ENCODE measurements around the gene L3MBTL4. TPM values are rescaled to one million over a fixed set of nuclear protein-coding genes. Genes with fewer than 3 reads are reported as not detected.
A peak's percentile ranks its signal among the peaks of the same experiment; 100 is the strongest.

L3MBTL4 gene
- total and polyA plus RNA-seq, 8 donors: 2.5 to 15.1 (median 6.4) TPM

- intact Hi-C loops (cut with DNase I): no loop called here
- no peak for ATAC-seq
- no peaks in the 10 kb centered on the region for H3K27me3 ChIP-seq
- TF ChIP-seq CTCF (IDR thresholded peaks at IDR 0.05): no peak
- no peaks in the 10 kb centered on the region for H3K36me3 ChIP-seq
- no peak overlapping the region for H3K4me3 ChIP-seq
- FAIRE-seq: no peak
- 36 to 44% methylated on average over 8 of the region's 8 CpGs for whole genome bisulfite sequencing, 2 donors
- DNase-seq: no peak
- peaks cover 0 to 5% (median 0%) of the 10 kb centered on the region in 3 donors for H3K4me1 ChIP-seq
- no peaks in the 10 kb centered on the region for H3K9me3 ChIP-seq
- no peak overlapping the region for H3K27ac ChIP-seq
These were observed 40.4 kb downstream of the L3MBTL4 start for GRCh38 chr18:6374340-6374739.

- no peak overlapping the region for H3K4me3 ChIP-seq
- H3K4me1 ChIP-seq: peaks cover 0 to 5% (median 0%) of the 10 kb centered on the region in 3 donors
- no peak overlapping the region for H3K27ac ChIP-seq
- no peaks in the 10 kb centered on the region for H3K9me3 ChIP-seq
- no peak for FAIRE-seq
- no peak for TF ChIP-seq CTCF (IDR thresholded peaks at IDR 0.05)
- DNase-seq: no peak
- no peaks in the 10 kb centered on the region for H3K27me3 ChIP-seq
- WGBS, 2 donors: 74 to 75% methylated on average over 5 of the region's 5 CpGs
- ATAC-seq: no peak
- H3K36me3 ChIP-seq: no peaks in the 10 kb centered on the region
- intact Hi-C loops (cut with DNase I): no loop called here
These were observed 41.5 kb downstream of the L3MBTL4 start for GRCh38 chr18:6373187-6373586.

GRCh38 chr18:6370886-6371635, 43.6 kb downstream of the L3MBTL4 start:
- Histone ChIP-seq H3K9me3 (no peaks in the 10 kb centered on the region), H3K27me3 (no peaks in the 10 kb centered on the region), H3K27ac (peak overlapping the region in 2 of 4 donors; percentile 33 to 67), H3K4me3 (no peak overlapping the region), H3K36me3 (no peaks in the 10 kb centered on the region), H3K4me1 (peaks cover 0 to 5% (median 0%) of the 10 kb centered on the region in 3 donors)
- FAIRE-seq (no peak), ATAC-seq (peak; percentile 76 to 81 (median 80)), DNase-seq (peak; percentile 50 to 88 (median 76))
- WGBS, 2 donors: 38 to 41% methylated on average over 12 of the region's 12 CpGs
- TF ChIP-seq CTCF (IDR thresholded peaks at IDR 0.05): no peak
- intact Hi-C loops (cut with DNase I): no loop called here

- Histone ChIP-seq H3K36me3 (no peaks in the 10 kb centered on the region), H3K27me3 (no peaks in the 10 kb centered on the region), H3K27ac (peak overlapping the region in 2 of 4 donors; percentile 33 to 67), H3K9me3 (no peaks in the 10 kb centered on the region), H3K4me3 (no peak overlapping the region), H3K4me1 (peaks cover 0 to 5% (median 0%) of the 10 kb centered on the region in 3 donors)
- ATAC-seq (peak; percentile 33 to 49 (median 48)), DNase-seq (no peak), FAIRE-seq (no peak)
- intact Hi-C loops (cut with DNase I): no loop called here
- no peak for TF ChIP-seq CTCF (IDR thresholded peaks at IDR 0.05)
- 54 to 60% methylated on average over 8 of the region's 8 CpGs for WGBS, 2 donors
These were observed 44.3 kb downstream of the L3MBTL4 start for GRCh38 chr18:6370410-6370809.

- no peaks in the 10 kb centered on the region for H3K27me3 ChIP-seq
- DNase-seq (no peak), ATAC-seq (no peak), FAIRE-seq (no peak)
- peaks cover 0 to 5% (median 0%) of the 10 kb centered on the region in 3 donors for H3K4me1 ChIP-seq
- no peaks in the 10 kb centered on the region for H3K9me3 ChIP-seq
- no peak overlapping the region for H3K4me3 ChIP-seq
- intact Hi-C loops (cut with DNase I): no loop called here
- 96 to 99% methylated on average over 6 of the region's 6 CpGs for WGBS, 2 donors
- no peaks in the 10 kb centered on the region for H3K36me3 ChIP-seq
- no peak for TF ChIP-seq CTCF (IDR thresholded peaks at IDR 0.05)
- H3K27ac ChIP-seq: no peak overlapping the region
These were observed 46.7 kb downstream of the L3MBTL4 start for GRCh38 chr18:6368017-6368416.
